Left ventricle myocardium inferior (tissue), 1 donor: ENCODE results near the gene DPT. TPM values are rescaled to one million over a fixed set of nuclear protein-coding genes. Genes with fewer than 3 reads are reported as not detected.

ENCODE experiments used
- DNase-seq: peaks from one replicate; pipeline ENCODE4 v3.0.0-alpha.2; 2020
- H3K27ac ChIP-seq: fragments of 200-600 bp; replicated peaks from 2 replicates; pipeline ENCODE4 v1.8.0; 2021
- H3K27me3 ChIP-seq: fragments of 200-600 bp; 2 replicates; pipeline ENCODE4 v1.8.0; 2021; ENCODE audit warnings: low read depth
- H3K36me3 ChIP-seq: fragments of 200-600 bp; 2 replicates; pipeline ENCODE4 v1.8.0; 2021
- H3K4me1 ChIP-seq: fragments of 200-600 bp; 2 replicates; pipeline ENCODE4 v1.8.0; 2021
- H3K4me3 ChIP-seq: fragments of 200-600 bp; 2 replicates; pipeline ENCODE4 v1.8.0; 2021; ENCODE audit warnings: mild to moderate bottlenecking, moderate library complexity
- H3K9me3 ChIP-seq: fragments of 200-600 bp; replicated peaks from 2 replicates; pipeline ENCODE4 v1.8.0; 2021
- intact Hi-C: fragments of 100-400 bp; cut with micrococcal nuclease; formaldehyde crosslinking; loops from one replicate; pipeline ENCODE4 v1.11.0; 2022
- total RNA-seq: library from RNA; stranded (reverse); fragmentation: NEBNext Ultra II Directional; extraction: Animal tissue kit (Norgen Biotek cat#: 25700); gene quantifications from one replicate; pipeline ENCODE4 v1.2.1, GENCODE V29; 2021
- TF ChIP-seq, protein P1 (sequence below): fragments of 200-600 bp; IDR thresholded peaks from 2 replicates; pipeline ENCODE4 v1.8.0; 2021; ENCODE audit warnings: antibody characterized with exemption, mild to moderate bottlenecking, borderline replicate concordance
- donor health status: DM: no; HTN: yes; CAD: no; lungs with severe emphysema.

Gene DPT
- total RNA-seq, 1 donor from 2014 or later, result 45.6 TPM

DNA sequence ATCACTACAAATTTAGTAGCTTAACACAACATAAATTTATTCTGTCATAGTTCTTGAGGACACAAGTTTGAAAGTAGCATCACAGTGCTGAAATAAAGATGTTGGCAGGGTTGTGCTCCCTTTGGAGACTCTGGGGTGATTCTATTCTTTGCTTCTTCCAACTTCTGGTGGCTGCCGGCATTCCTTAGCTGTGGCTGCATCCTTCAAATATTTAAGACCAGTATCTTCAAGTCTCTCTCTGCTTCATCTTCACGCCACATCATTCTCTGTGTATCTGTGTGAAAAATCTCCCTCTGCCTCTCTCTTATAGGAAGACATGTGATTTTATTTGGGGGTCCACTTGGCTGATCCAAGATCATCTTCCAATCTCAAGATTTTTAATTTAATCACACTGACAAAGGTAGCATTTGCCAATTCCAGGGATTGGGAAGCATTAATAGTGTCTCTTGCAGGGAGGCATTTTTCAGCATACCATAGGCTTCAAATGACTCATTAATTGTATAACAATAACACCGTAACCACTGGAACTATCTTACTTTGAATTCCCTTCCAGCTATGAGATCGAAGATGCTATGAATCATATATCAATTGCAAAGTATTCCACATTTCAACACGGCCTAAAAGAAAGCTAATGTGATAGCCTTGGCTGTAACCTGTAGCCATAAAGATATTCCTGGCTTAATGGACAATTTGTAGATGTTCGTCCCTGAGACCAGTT is 74.6 kb downstream of the DPT start:
- Histone ChIP-seq H3K4me1 (no peaks in the 10 kb centered on the region), H3K4me3 (no peak overlapping the region), H3K27me3 (no peaks in the 10 kb centered on the region), H3K27ac (no peak overlapping the region), H3K9me3 (no peaks in the 10 kb centered on the region), H3K36me3 (no peaks in the 10 kb centered on the region)
- TF ChIP-seq, protein P1, sequence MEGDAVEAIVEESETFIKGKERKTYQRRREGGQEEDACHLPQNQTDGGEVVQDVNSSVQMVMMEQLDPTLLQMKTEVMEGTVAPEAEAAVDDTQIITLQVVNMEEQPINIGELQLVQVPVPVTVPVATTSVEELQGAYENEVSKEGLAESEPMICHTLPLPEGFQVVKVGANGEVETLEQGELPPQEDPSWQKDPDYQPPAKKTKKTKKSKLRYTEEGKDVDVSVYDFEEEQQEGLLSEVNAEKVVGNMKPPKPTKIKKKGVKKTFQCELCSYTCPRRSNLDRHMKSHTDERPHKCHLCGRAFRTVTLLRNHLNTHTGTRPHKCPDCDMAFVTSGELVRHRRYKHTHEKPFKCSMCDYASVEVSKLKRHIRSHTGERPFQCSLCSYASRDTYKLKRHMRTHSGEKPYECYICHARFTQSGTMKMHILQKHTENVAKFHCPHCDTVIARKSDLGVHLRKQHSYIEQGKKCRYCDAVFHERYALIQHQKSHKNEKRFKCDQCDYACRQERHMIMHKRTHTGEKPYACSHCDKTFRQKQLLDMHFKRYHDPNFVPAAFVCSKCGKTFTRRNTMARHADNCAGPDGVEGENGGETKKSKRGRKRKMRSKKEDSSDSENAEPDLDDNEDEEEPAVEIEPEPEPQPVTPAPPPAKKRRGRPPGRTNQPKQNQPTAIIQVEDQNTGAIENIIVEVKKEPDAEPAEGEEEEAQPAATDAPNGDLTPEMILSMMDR, result no peak
- intact Hi-C loops, result no loop called here
- no peak for DNase-seq

DNA sequence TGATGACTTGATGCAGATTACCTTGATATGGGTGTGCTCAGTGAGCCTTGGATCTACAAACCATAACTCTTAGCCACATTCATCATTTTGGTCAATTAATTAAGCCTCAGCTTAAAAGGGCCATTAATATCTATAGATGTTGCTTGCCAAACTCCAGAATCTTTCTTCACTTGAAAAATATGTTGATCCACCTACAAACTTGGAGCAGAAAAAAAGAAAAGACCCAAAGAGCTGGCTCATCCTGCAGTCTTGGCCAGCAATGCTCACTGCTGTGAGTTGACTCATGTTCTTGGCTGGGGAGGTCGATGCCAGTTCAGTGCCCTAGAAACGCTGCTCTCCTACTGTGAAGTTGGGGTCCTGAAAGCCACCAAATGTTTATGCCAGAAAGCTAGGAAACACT is 75.4 kb downstream of the DPT start:
- Histone ChIP-seq H3K27ac (no peak overlapping the region), H3K4me1 (no peaks in the 10 kb centered on the region), H3K9me3 (no peaks in the 10 kb centered on the region), H3K36me3 (no peaks in the 10 kb centered on the region), H3K27me3 (no peaks in the 10 kb centered on the region), H3K4me3 (no peak overlapping the region)
- TF ChIP-seq, protein P1, result no peak
- DNase-seq, result no peak
- intact Hi-C loops, result no loop called here

DNA sequence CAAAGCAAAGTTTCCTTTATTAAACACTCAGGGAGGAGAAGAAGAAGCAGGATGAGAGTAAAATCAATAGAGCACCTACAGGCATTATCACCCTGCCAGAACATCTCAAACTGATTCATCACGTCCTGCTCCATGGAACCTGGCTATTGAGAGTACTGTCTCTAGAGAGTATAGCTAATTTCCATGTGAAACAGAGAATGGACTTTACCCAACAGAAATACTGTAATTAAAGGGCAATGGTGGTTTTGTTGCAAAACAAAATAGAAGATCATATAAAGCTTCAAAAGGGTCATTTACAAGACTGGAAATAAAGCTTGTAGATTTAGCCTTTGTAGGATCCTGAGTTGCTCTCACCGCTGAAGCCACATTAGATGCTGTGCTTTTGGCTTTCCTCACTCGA is 83.3 kb downstream of the DPT start:
- intact Hi-C loops, result no loop called here
- DNase-seq, result no peak
- H3K36me3 ChIP-seq, result no peaks in the 10 kb centered on the region

More for the DNA sequence above, 83.3 kb downstream of the DPT start:
- H3K27me3 ChIP-seq, result no peaks in the 10 kb centered on the region
- TF ChIP-seq, protein P1, result no peak
- no peaks in the 10 kb centered on the region for H3K4me1 ChIP-seq
- no peaks in the 10 kb centered on the region for H3K9me3 ChIP-seq
- H3K4me3 ChIP-seq, result no peak overlapping the region
- H3K27ac ChIP-seq, result no peak overlapping the region

Other genes with a start within 250 kb of the DPT start
- gene XCL2, start 185.2 kb downstream of the DPT start, total RNA-seq, result 0.58 TPM
- 0.27 TPM for gene XCL1, start 152.6 kb downstream of the DPT start, total RNA-seq